Testis (tissue), 2 donors: ENCODE results near the gene HK2.

Source experiments
- POLR2A ChIP-seq: fragments of 450-650 bp; IDR thresholded peaks from one replicate; pipeline ENCODE4 v1.6.1; 2017; ENCODE audit warnings: antibody characterized with exemption, mild to moderate bottlenecking, moderate library complexity
- TF ChIP-seq, protein P1 (sequence below), 3 experiments: fragments of 450-650 bp in 2 of 3; fragments of 200-600 bp in 1 of 3; sonication (generic) in 1 of 3; IDR thresholded peaks; one replicate each; pipeline ENCODE4 v1.5.1; 2016 to 2019; ENCODE audit warnings: antibody characterized with exemption in 3 of 3, mild to moderate bottlenecking in 2 of 3, moderate library complexity in 1 of 3

DNA sequence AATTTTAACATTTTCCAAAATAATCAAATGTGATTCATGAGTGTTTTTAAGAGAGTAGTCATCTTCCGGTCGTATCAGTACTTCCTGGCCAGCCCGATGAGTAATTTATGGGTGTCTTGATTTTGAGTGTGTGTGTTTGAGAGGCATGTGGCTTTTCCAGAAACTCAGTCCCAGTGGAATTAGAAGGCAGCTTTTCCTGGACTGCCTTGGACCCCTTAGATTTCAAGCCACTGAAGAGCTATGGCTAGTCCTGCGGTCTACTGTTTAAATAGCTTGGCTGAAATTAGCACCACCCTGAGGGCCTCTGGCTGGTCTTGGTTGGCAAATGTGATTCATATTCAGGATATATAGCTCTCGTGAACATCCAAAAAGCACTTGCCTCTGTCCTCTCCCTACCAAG lies 59.4 kb downstream of the HK2 start:
- TF ChIP-seq, protein P1, sequence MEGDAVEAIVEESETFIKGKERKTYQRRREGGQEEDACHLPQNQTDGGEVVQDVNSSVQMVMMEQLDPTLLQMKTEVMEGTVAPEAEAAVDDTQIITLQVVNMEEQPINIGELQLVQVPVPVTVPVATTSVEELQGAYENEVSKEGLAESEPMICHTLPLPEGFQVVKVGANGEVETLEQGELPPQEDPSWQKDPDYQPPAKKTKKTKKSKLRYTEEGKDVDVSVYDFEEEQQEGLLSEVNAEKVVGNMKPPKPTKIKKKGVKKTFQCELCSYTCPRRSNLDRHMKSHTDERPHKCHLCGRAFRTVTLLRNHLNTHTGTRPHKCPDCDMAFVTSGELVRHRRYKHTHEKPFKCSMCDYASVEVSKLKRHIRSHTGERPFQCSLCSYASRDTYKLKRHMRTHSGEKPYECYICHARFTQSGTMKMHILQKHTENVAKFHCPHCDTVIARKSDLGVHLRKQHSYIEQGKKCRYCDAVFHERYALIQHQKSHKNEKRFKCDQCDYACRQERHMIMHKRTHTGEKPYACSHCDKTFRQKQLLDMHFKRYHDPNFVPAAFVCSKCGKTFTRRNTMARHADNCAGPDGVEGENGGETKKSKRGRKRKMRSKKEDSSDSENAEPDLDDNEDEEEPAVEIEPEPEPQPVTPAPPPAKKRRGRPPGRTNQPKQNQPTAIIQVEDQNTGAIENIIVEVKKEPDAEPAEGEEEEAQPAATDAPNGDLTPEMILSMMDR (IDR thresholded peaks at IDR 0.05), result no peak
- TF ChIP-seq POLR2A, result no peak
